HG02798 (cell line): Measurements from ENCODE around the gene NUF2.
A peak's percentile ranks its signal among the peaks of the same experiment; 100 is the strongest.
"Not testable (repeated sequence)": the region's sequence is repeated elsewhere in the genome, so short reads cannot be mapped to it uniquely, and the experiment has no call there.

ENCODE experiments used
- ATAC-seq: cut with Tn5 transposase; IDR thresholded peaks from one replicate; pipeline ENCODE4 v1.9.1; 2021; ENCODE audit warnings: mild to moderate bottlenecking; ENCODE audit not compliant: unreplicated experiment, poor library complexity

Gene NUF2

GRCh38 chr1:163323339-163323738 is 1.6 kb downstream of the NUF2 start:
- ATAC-seq: not testable (repeated sequence)

DNA sequence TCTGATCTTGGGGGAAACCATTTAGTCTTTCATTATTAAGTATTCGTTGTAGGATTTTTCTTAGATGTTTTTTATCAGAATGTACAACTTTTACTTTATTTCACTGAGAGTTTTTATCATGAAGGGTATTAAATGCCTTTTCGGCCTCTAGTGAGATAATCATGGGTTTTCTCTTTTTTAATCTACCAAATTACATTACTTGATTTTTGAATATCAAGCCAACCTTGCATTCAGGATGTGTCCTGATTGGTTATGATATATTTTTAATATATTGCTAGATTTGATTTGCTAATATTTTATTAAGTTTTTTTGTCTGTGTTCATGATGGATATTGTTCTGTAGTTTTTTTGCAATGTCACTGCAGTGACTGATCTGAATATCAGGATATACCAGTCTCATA is 9.4 kb downstream of the NUF2 start:
- no peak for ATAC-seq

GRCh38 chr1:163335216-163335615 is 13.5 kb downstream of the NUF2 start:
- ATAC-seq: no peak

- no peak for ATAC-seq
Observed at GRCh38 chr1:163337631-163338030, 15.9 kb downstream of the NUF2 start.

GRCh38 chr1:163346326-163346870 is 24.6 kb downstream of the NUF2 start:
- no peak for ATAC-seq

DNA sequence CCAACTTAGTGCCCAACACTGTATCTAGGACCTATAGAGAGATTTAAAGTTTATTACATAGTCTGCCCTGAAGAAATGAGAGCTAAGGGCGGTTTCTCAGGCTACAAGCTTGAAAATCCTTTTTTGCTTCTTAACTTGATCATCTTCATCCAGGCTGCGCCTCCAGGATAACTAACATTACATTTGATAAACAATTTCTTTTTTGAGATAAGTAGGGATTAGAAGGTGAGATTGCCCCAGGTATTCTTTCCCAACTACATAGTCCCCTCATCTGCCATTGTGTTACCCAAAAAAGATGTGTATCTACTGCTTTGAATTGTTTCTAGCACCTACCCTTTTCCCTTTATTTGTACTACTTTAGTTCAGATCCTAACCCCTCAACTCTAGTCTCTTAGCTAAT is 25.4 kb downstream of the NUF2 start:
- ATAC-seq: no peak

GRCh38 chr1:163351912-163352311 is 30.2 kb downstream of the NUF2 start:
- ATAC-seq: no peak

- no peak for ATAC-seq
Observed at GRCh38 chr1:163357378-163357777, 35.6 kb downstream of the NUF2 start.

DNA sequence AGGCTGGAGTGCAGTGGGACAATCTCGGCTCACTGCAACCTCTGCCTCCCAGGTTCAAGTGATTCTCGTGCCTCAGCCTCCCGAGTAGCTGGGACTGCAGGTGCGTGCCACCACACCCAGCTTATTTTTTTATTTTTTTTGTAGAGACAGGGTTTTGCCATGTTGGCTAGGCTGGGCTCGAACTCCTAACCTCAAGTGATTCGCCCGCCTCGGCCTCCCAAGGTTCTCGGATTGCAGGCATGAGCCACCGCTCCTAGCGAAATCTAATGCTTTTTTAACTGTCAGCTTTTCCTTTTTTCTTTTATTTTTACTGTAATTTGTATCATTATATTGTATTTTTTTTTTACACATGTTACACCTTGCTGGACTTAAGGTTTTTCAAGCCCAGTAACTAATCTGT is 36.4 kb downstream of the NUF2 start:
- not testable (repeated sequence) for ATAC-seq

DNA sequence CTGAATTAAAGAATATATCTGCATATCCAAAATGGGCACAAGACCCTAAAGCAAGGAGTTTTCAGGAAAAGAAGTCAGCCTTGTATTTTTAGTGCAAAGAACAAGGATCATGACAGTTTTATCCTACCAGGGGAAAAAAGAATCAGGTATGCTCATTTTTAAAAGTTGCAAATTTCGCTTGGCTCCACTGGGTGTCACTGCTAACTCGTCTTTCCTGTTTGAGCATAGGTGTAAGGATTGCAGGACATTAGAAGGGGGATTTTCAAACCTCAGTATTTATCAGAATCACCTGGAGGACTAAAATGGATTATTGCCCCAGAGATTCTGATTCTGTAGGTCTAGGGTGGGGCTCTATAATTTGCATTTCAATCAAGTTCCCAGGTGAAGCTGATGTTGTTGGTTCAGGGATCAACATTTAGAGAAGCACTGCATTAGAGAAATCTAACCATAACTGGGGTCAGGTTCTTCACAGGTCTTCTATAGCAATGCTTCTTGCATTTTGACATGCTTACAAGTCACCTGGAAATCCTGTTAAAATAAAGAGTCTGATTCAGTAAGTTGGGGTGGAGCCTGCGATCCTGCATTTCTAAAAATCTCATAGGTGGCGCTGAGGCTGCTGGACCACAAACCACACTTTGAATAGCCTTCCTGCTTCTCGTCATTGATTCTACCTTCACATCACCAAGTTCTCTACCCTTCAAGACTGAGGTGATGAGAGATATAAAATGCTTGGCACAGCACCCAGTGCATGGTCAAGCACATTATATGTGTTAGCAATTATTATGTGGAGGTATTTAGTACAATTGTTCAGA is 39.6 kb downstream of the NUF2 start:
- ATAC-seq: peak; percentile 53

GRCh38 chr1:163365186-163365585 is 43.4 kb downstream of the NUF2 start:
- no peak for ATAC-seq

DNA sequence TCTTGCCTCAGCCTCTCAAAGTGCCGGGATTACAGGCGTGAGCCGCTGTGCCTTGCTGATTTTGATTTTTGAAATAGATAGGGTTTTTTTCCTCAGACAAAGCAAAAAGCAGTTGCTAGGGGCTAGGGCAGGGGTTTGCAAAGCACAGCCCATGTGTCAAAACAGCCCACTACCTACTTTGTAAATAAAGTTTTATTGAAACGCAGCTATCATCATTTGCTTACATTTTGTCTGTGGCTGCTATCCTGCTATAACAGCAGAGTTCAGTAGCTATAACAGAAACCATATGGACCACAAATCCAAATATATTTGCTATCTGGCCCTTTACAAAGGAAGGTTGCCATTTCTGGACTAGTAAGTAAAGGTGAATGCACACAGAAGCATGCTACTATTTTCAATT is 44.8 kb downstream of the NUF2 start:
- no peak for ATAC-seq

- ATAC-seq: no peak
Observed at GRCh38 chr1:163367721-163368120, 46.0 kb downstream of the NUF2 start.

DNA sequence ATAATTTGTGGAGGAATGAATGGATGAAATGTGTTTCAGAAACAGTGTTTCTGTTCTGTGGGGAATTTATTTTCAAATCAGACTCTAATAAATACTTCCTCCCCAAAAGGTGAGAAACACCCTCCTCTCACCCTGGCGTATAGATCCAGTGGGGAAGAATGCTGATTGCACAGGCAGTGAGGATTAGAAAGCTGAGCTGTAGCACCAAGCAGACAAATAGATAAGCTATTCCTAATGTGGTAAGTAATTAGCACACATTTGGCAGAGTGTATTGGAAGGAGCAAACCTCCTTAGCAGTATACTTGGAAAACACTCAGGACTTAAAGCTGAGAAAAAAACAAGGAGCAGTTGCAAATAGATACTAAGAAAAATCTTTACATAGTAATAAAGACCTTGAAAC is 50.8 kb downstream of the NUF2 start:
- ATAC-seq: no peak

GRCh38 chr1:163378554-163378953 is 56.8 kb downstream of the NUF2 start:
- no peak for ATAC-seq

DNA sequence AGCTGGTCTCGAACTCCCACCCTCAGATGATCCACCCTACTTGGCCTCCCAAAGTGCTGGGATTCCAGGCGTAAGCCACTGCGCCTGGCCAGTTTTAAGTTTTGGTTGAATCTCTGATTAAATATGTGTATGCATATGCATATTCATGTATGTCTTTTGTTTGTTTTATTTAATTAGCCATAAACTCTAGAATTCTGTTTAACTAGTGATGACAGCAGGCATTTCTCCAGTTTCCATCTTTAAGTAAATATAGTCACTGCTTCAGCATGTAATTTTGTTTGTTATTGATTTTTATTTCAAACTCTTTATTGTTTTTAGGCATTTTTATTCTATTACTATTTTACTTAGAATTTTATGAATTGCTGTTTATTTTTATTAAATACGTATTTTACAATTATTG is 58.0 kb downstream of the NUF2 start:
- ATAC-seq: no peak

- ATAC-seq: no peak
Observed at GRCh38 chr1:163381487-163382184, 59.9 kb downstream of the NUF2 start.

GRCh38 chr1:163382395-163382794 is 60.6 kb downstream of the NUF2 start:
- ATAC-seq: no peak

GRCh38 chr1:163387146-163387545 is 65.4 kb downstream of the NUF2 start:
- ATAC-seq: no peak

- ATAC-seq: no peak
Observed at GRCh38 chr1:163388970-163389369, 67.2 kb downstream of the NUF2 start.

GRCh38 chr1:163395790-163396189 is 74.0 kb downstream of the NUF2 start:
- no peak for ATAC-seq
